Thyroid gland (tissue), 4 donors: ENCODE results near the gene PIK3R5.

Experiments used
- POLR2A ChIP-seq, 2 donors: fragments of 450-650 bp; IDR thresholded peaks; one replicate each; pipeline ENCODE4 v1.6.1; 2017; ENCODE audit warnings: antibody characterized with exemption in 2 of 2, mild to moderate bottlenecking in 2 of 2, moderate library complexity in 1 of 2
- TF ChIP-seq, protein P1 (sequence below), 6 experiments: fragments of 200-600 bp in 3 of 6; fragments of 450-650 bp in 3 of 6; sonication (generic) in 3 of 6; IDR thresholded peaks; one replicate each; pipeline ENCODE4 v1.5.1; 2016 to 2019; ENCODE audit warnings: antibody characterized with exemption in 6 of 6, mild to moderate bottlenecking in 2 of 6, inconsistent platforms in 1 of 6, moderate library complexity in 1 of 6

DNA sequence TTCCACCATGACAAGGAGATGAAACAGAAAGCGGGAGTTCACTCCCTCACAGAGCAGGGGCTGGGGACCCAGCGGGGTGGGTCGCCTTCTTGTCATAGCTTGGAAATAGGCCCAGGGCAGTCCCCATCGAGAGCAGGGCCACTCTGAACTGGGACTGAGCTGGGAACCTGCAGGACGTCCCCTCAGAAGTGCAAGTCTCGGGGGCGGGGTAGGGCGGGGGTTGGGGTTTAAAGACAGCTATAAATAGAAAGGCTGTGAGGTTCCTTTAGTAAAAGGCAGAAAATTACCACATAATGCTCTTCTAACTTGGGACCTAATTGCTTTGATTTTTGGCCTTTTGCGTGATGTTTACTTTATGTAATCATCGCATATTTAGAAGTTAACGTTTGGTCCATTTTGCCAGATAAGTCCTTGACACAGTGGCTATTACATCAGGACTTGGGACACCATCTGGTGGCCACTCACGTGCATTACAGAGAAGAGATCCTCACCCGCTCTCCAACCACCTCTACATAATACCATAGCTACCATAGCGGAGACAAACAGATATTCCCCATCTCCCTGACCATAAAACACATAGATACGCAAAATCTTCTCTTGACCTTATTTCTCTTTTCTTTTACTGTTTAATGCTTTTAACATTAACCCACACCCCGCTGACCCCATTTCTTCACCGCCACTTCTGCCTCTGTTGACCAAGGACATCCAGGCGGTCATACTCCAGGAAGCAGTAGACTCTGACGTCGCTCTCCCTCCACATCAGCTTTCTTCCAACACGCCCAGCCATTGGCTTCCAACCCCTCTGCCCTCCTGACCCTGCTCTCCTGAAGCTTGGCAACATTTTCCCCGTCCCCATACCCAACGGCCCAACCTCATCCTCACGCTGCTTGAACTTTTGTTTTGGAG is 70.6 kb downstream of the PIK3R5 start:
- TF ChIP-seq, protein P1, sequence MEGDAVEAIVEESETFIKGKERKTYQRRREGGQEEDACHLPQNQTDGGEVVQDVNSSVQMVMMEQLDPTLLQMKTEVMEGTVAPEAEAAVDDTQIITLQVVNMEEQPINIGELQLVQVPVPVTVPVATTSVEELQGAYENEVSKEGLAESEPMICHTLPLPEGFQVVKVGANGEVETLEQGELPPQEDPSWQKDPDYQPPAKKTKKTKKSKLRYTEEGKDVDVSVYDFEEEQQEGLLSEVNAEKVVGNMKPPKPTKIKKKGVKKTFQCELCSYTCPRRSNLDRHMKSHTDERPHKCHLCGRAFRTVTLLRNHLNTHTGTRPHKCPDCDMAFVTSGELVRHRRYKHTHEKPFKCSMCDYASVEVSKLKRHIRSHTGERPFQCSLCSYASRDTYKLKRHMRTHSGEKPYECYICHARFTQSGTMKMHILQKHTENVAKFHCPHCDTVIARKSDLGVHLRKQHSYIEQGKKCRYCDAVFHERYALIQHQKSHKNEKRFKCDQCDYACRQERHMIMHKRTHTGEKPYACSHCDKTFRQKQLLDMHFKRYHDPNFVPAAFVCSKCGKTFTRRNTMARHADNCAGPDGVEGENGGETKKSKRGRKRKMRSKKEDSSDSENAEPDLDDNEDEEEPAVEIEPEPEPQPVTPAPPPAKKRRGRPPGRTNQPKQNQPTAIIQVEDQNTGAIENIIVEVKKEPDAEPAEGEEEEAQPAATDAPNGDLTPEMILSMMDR (IDR thresholded peaks at IDR 0.05), result peak; percentile 55 to 83 (median 68)
- TF ChIP-seq POLR2A (IDR thresholded peaks at IDR 0.05), result no peak
